Upper lobe of left lung (tissue), 6 donors: ENCODE results near the gene PAM. TPM values are rescaled to one million over a fixed set of nuclear protein-coding genes. Genes with fewer than 3 reads are reported as not detected.
"Not testable (repeated sequence)": the region's sequence is repeated elsewhere in the genome, so short reads cannot be mapped to it uniquely, and the experiment has no call there.

Experiments
- ATAC-seq, 2 donors: fragments of 200-7000 bp; cut with Tn5 transposase; one replicate each; pipeline ENCODE4 v1.9.1; 2022; ENCODE audit warnings: mild to moderate bottlenecking in 2 of 2, moderate library complexity in 2 of 2; ENCODE audit not compliant: low FRiP score in 2 of 2
- DNase-seq, 2 donors: peaks; one replicate each; pipeline ENCODE4 v3.0.0-alpha.2; 2019 to 2020
- H3K27ac ChIP-seq, 4 donors: fragments of 200-600 bp; sonication (generic); one replicate each; pipeline ENCODE4 v1.5.1; 2016 to 2019
- H3K27me3 ChIP-seq, 4 donors: fragments of 200-600 bp; sonication (generic); one replicate each; pipeline ENCODE4 v1.5.1; 2017 to 2019
- H3K36me3 ChIP-seq, 4 donors: fragments of 200-600 bp; sonication (generic); one replicate each; pipeline ENCODE4 v1.5.1; 2016 to 2019
- H3K4me1 ChIP-seq, 4 donors: fragments of 200-600 bp; sonication (generic); one replicate each; pipeline ENCODE4 v1.5.1; 2018 to 2019
- H3K4me3 ChIP-seq, 4 donors: fragments of 200-600 bp; sonication (generic); one replicate each; pipeline ENCODE4 v1.5.1; 2017 to 2019; ENCODE audit warnings: mild to moderate bottlenecking in 2 of 4, moderate library complexity in 1 of 4
- H3K9me3 ChIP-seq, 4 donors: fragments of 200-600 bp; sonication (generic); one replicate each; pipeline ENCODE4 v1.5.1; 2018 to 2019
- CTCF ChIP-seq, 6 experiments: fragments of 450-650 bp in 4 of 6; fragments of 200-600 bp in 2 of 6; sonication (generic) in 2 of 6; IDR thresholded peaks; one replicate each; pipeline ENCODE4 v1.5.1; 2016 to 2019; ENCODE audit warnings: antibody characterized with exemption in 6 of 6
- EP300 ChIP-seq, 4 donors: sonication (generic); formaldehyde crosslinking; IDR thresholded peaks; one replicate each; pipeline ENCODE4 v1.5.1; 2017; ENCODE audit warnings: antibody characterized with exemption in 4 of 4, control low read depth in 2 of 4
- POLR2A ChIP-seq, 4 donors: fragments of 450-650 bp; IDR thresholded peaks; one replicate each; pipeline ENCODE4 v1.5.1; 2016 to 2017; ENCODE audit warnings: antibody characterized with exemption in 4 of 4, mild to moderate bottlenecking in 2 of 4
- POLR2AphosphoS5 ChIP-seq, 2 donors: sonication (generic); formaldehyde crosslinking; IDR thresholded peaks; one replicate each; pipeline ENCODE4 v1.5.1; 2017; ENCODE audit warnings: antibody characterized with exemption in 2 of 2
- WGBS, 2 donors: methylation state at CpG; one replicate each; pipeline ENCODE4 v1.1.5; 2017 to 2018; 5-methylcytosine and 5-hydroxymethylcytosine counted together
- total RNA-seq, 6 donors: library from RNA; depleted of rRNA in 4 of 6; stranded (reverse); fragments of >200 nt in 4 of 6; gene quantifications; one replicate each; pipeline versions ENCODE4 v1.1.0 to v1.2.1, GENCODE V29; 2016 to 2021
- donor health status: DM: no; HTN: no; CAD: no; lungs with moderate emphysema.
- donor health status: DM: no; HTN: yes; CAD: no; lungs with severe emphysema.

Gene PAM
- total RNA-seq, 6 donors from 2014 or later: 91.1 to 428 (median 212) TPM

GRCh38 chr5:102991802-102992201 is 236.7 kb downstream of the PAM start:
- H3K4me1 ChIP-seq: no peaks in the 10 kb centered on the region
- no peak for ATAC-seq
- no peak for DNase-seq
- H3K4me3 ChIP-seq: no peak overlapping the region
- H3K27ac ChIP-seq: no peak overlapping the region
- TF ChIP-seq POLR2A (IDR thresholded peaks at IDR 0.05): no peak
- no peak for TF ChIP-seq CTCF (IDR thresholded peaks at IDR 0.05)
- no peak for TF ChIP-seq POLR2AphosphoS5 (IDR thresholded peaks at IDR 0.05)
- no peak for TF ChIP-seq EP300 (IDR thresholded peaks at IDR 0.05)
- no peaks in the 10 kb centered on the region for H3K27me3 ChIP-seq
- no peaks in the 10 kb centered on the region for H3K9me3 ChIP-seq
- no peaks in the 10 kb centered on the region for H3K36me3 ChIP-seq

- Histone ChIP-seq H3K36me3 (no peaks in the 10 kb centered on the region), H3K27ac (no peak overlapping the region), H3K27me3 (no peaks in the 10 kb centered on the region), H3K9me3 (no peaks in the 10 kb centered on the region), H3K4me3 (no peak overlapping the region), H3K4me1 (no peaks in the 10 kb centered on the region)
- 64% methylated on average over 1 of the region's 1 CpG for WGBS, 2 donors
- TF ChIP-seq CTCF (IDR thresholded peaks at IDR 0.05) (no peak), POLR2A (IDR thresholded peaks at IDR 0.05) (no peak), POLR2AphosphoS5 (IDR thresholded peaks at IDR 0.05) (no peak), EP300 (IDR thresholded peaks at IDR 0.05) (no peak)
- DNase-seq (no peak), ATAC-seq (no peak)
These were observed 241.0 kb downstream of the PAM start for GRCh38 chr5:102996011-102996575.

GRCh38 chr5:102998224-102998623 is 243.1 kb downstream of the PAM start:
- no peaks in the 10 kb centered on the region for H3K9me3 ChIP-seq
- peaks cover 0 to 4% (median 0%) of the 10 kb centered on the region in 4 donors for H3K36me3 ChIP-seq
- H3K4me1 ChIP-seq: no peaks in the 10 kb centered on the region
- H3K27ac ChIP-seq: no peak overlapping the region
- no peak overlapping the region for H3K4me3 ChIP-seq
- TF ChIP-seq POLR2AphosphoS5 (IDR thresholded peaks at IDR 0.05): no peak
- TF ChIP-seq POLR2A (IDR thresholded peaks at IDR 0.05): no peak
- no peak for TF ChIP-seq CTCF (IDR thresholded peaks at IDR 0.05)
- TF ChIP-seq EP300 (IDR thresholded peaks at IDR 0.05): no peak
- WGBS, 2 donors: 63 to 67% methylated on average over 2 of the region's 2 CpGs
- no peaks in the 10 kb centered on the region for H3K27me3 ChIP-seq
- ATAC-seq (no peak), DNase-seq (no peak)

- H3K4me1 ChIP-seq: no peaks in the 10 kb centered on the region
- H3K4me3 ChIP-seq: no peak overlapping the region
- no peak overlapping the region for H3K27ac ChIP-seq
- H3K9me3 ChIP-seq: no peaks in the 10 kb centered on the region
- H3K27me3 ChIP-seq: no peaks in the 10 kb centered on the region
- WGBS, 2 donors: 86 to 95% methylated on average over 3 of the region's 3 CpGs
- peaks cover 0 to 4% (median 0%) of the 10 kb centered on the region in 4 donors for H3K36me3 ChIP-seq
- TF ChIP-seq POLR2A (IDR thresholded peaks at IDR 0.05): no peak
- TF ChIP-seq POLR2AphosphoS5 (IDR thresholded peaks at IDR 0.05): no peak
- no peak for TF ChIP-seq CTCF (IDR thresholded peaks at IDR 0.05)
- TF ChIP-seq EP300 (IDR thresholded peaks at IDR 0.05): no peak
- ATAC-seq (no peak), DNase-seq (no peak)
These were observed 244.1 kb downstream of the PAM start for GRCh38 chr5:102999191-102999590.

- not testable (repeated sequence) for H3K4me1 ChIP-seq, H3K27ac ChIP-seq, H3K36me3 ChIP-seq, H3K9me3 ChIP-seq, DNase-seq, H3K4me3 ChIP-seq, ATAC-seq, H3K27me3 ChIP-seq
- 89 to 95% methylated on average over 1 of the region's 1 CpG for WGBS, 2 donors
These were observed 244.5 kb downstream of the PAM start for GRCh38 chr5:102999621-103000020.
